DOHH2 (cell line): ENCODE data around the gene FILIP1L.
A peak's percentile ranks its signal among the peaks of the same experiment; 100 is the strongest.

Experiments used
- H3F3A ChIP-seq: fragments of 200-600 bp; sonication (generic), shearing (Covaris generic); 2 replicates; pipeline ENCODE4 v1.6.0; 2016; ENCODE audit warnings: antibody characterized with exemption, mild to moderate bottlenecking; ENCODE audit not compliant: control insufficient read depth, insufficient read depth
- H3K27ac ChIP-seq: fragments of 200-600 bp; sonication (generic); 2 replicates; pipeline ENCODE4 v1.5.1; 2014; ENCODE audit warnings: low read depth, mild to moderate bottlenecking, low read length, moderate library complexity
- H3K27me3 ChIP-seq: fragments of 200-600 bp; sonication (generic); 2 replicates; pipeline ENCODE4 v1.6.1; 2014; ENCODE audit warnings: mild to moderate bottlenecking, low read length, mixed read lengths; ENCODE audit not compliant: control insufficient read depth
- H3K36me3 ChIP-seq: fragments of 200-600 bp; sonication (generic); 2 replicates; pipeline ENCODE4 v1.6.1; 2014; ENCODE audit warnings: mild to moderate bottlenecking, low read length, moderate library complexity, mixed read lengths; ENCODE audit not compliant: control insufficient read depth
- H3K4me1 ChIP-seq: fragments of 200-600 bp; sonication (generic); 2 replicates; pipeline ENCODE4 v1.6.1; 2014; ENCODE audit warnings: mild to moderate bottlenecking, low read length, mixed read lengths; ENCODE audit not compliant: control insufficient read depth
- H3K4me2 ChIP-seq: fragments of 200-600 bp; sonication (generic); 2 replicates; pipeline ENCODE4 v1.6.0; 2014; ENCODE audit warnings: mild to moderate bottlenecking, low read length, moderate library complexity
- H3K4me3 ChIP-seq: fragments of 200-600 bp; sonication (generic); 2 replicates; pipeline ENCODE4 v1.5.1; 2014; ENCODE audit warnings: mild to moderate bottlenecking, low read length, mixed read lengths
- H3K79me2 ChIP-seq: fragments of 200-600 bp; sonication (generic); 2 replicates; pipeline ENCODE4 v1.6.1; 2014; ENCODE audit warnings: mild to moderate bottlenecking, low read length, mixed read lengths; ENCODE audit not compliant: control insufficient read depth
- H3K9me2 ChIP-seq: fragments of 200-600 bp; sonication (generic); replicated peaks from 2 replicates; pipeline ENCODE4 v1.6.1; 2014; ENCODE audit warnings: mild to moderate bottlenecking, low read length, mixed read lengths; ENCODE audit not compliant: control insufficient read depth
- H3K9me3 ChIP-seq: fragments of 200-600 bp; sonication (generic); 2 replicates; pipeline ENCODE4 v1.6.1; 2014; ENCODE audit warnings: antibody characterized with exemption, low read length, mixed read lengths; ENCODE audit not compliant: control insufficient read depth, insufficient read depth
- H4K20me1 ChIP-seq: fragments of 200-600 bp; sonication (generic); 2 replicates; pipeline ENCODE4 v1.6.0; 2014; ENCODE audit warnings: low read depth, mild to moderate bottlenecking, antibody characterized with exemption, low read length, moderate library complexity; ENCODE audit not compliant: control insufficient read depth, insufficient read depth
- EZH2phosphoT487 ChIP-seq: fragments of 200-600 bp; sonication (generic); IDR thresholded peaks from 2 replicates; pipeline ENCODE4 v1.6.1; 2017; ENCODE audit warnings: borderline replicate concordance, mild to moderate bottlenecking, antibody characterized with exemption, low read length, moderate library complexity, mixed read lengths
- TF ChIP-seq, protein P1 (sequence below): fragments of 200-600 bp; sonication (generic); IDR thresholded peaks from one replicate; pipeline ENCODE4 v1.5.1; 2014; ENCODE audit warnings: antibody characterized with exemption, mild to moderate bottlenecking, low read depth, low read length; ENCODE audit not compliant: poor library complexity, severe bottlenecking

FILIP1L gene

DNA sequence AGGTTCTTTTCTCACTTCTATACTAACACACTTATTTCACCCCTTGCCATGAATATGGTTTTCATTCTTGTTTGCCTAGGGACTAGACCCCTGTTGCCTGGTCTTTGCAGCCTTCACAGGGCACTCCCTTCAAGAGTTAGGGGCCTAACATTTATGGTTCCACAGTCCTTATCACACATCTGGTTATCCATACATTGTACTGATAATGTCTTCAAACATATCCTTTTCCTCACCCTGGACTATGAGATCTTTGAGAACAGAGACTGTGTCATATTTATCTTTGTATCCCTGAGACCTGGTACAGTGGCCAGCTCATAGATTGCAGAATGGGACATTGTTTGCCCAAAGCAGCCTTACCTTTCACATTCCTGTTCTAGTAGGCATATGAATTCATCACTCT lies 190.4 kb downstream of the FILIP1L start:
- Histone ChIP-seq H3K9me2 (no peaks in the 10 kb centered on the region; the same call in 1 of the 2 replicates), H3K79me2 (peaks cover 13% of the 10 kb centered on the region), H3K4me1 (peaks cover 10% of the 10 kb centered on the region), H3F3A (no peaks in the 10 kb centered on the region), H3K27ac (no peak overlapping the region), H3K9me3 (no peaks in the 10 kb centered on the region), H3K4me2 (no peak overlapping the region), H4K20me1 (no peaks in the 10 kb centered on the region), H3K27me3 (no peaks in the 10 kb centered on the region), H3K36me3 (no peaks in the 10 kb centered on the region), H3K4me3 (no peak overlapping the region)
- TF ChIP-seq EZH2phosphoT487 = no peak
- TF ChIP-seq, protein P1, sequence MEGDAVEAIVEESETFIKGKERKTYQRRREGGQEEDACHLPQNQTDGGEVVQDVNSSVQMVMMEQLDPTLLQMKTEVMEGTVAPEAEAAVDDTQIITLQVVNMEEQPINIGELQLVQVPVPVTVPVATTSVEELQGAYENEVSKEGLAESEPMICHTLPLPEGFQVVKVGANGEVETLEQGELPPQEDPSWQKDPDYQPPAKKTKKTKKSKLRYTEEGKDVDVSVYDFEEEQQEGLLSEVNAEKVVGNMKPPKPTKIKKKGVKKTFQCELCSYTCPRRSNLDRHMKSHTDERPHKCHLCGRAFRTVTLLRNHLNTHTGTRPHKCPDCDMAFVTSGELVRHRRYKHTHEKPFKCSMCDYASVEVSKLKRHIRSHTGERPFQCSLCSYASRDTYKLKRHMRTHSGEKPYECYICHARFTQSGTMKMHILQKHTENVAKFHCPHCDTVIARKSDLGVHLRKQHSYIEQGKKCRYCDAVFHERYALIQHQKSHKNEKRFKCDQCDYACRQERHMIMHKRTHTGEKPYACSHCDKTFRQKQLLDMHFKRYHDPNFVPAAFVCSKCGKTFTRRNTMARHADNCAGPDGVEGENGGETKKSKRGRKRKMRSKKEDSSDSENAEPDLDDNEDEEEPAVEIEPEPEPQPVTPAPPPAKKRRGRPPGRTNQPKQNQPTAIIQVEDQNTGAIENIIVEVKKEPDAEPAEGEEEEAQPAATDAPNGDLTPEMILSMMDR = no peak

DNA sequence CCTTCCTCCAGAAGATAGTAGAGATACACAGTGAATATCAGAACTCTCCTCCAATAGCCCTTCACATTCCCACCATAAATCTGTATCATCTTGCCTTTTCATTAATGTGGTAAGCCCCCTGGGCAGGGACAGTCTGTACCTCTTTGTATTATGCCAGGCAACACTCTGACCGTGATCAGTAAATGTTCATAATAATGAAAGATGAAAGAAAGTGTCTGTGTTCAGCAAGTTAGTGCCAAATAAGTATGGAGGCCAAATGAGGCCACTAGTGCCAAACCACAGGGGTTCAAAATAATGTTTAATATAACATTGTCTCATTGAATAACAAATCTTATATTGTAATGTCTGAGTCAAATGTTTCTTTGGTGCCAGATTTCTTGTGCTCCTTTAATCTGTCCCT lies 192.3 kb downstream of the FILIP1L start:
- Histone ChIP-seq H3K9me3 (no peaks in the 10 kb centered on the region), H3F3A (no peaks in the 10 kb centered on the region), H3K9me2 (no peaks in the 10 kb centered on the region; the same call in 1 of the 2 replicates), H3K36me3 (no peaks in the 10 kb centered on the region), H3K4me2 (no peak overlapping the region), H3K79me2 (peaks cover 17% of the 10 kb centered on the region), H3K27me3 (no peaks in the 10 kb centered on the region), H3K27ac (no peak overlapping the region), H3K4me1 (peaks cover 10% of the 10 kb centered on the region), H4K20me1 (no peaks in the 10 kb centered on the region), H3K4me3 (no peak overlapping the region)
- no peak for TF ChIP-seq EZH2phosphoT487
- TF ChIP-seq, protein P1 = no peak

DNA sequence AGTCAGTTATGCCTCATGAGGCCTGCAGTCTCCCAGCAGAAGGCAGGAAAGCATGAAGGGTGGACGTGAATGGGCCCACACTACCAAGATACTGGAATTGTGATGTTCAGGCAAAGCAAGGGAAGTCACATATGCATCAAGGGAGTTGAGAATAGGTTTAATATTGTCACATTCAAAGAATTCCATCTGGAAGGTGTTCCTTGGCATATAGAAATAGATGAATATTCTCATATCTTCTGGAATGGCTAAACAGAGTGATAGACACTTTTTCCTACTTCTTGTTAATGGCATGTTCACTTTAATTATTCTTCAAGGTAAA lies 193.0 kb downstream of the FILIP1L start:
- Histone ChIP-seq H4K20me1 (no peaks in the 10 kb centered on the region), H3K27me3 (no peaks in the 10 kb centered on the region), H3K36me3 (no peaks in the 10 kb centered on the region), H3F3A (no peaks in the 10 kb centered on the region), H3K4me3 (no peak overlapping the region), H3K9me2 (no peaks in the 10 kb centered on the region; the same call in 1 of the 2 replicates), H3K4me1 (peaks cover 10% of the 10 kb centered on the region), H3K4me2 (peak overlapping the region; percentile 40), H3K27ac (no peak overlapping the region), H3K79me2 (peaks cover 19% of the 10 kb centered on the region), H3K9me3 (no peaks in the 10 kb centered on the region)
- no peak for TF ChIP-seq EZH2phosphoT487
- TF ChIP-seq, protein P1 = no peak
